K562 (cell line): Measurements from ENCODE around the gene BCL2L1. TPM values are rescaled to one million over a fixed set of nuclear protein-coding genes. Genes with fewer than 3 reads are reported as not detected.

Experiments
- ATAC-seq: fragments of 200-7000 bp; cut with Tn5 transposase; 3 replicates; pipeline ENCODE4 v1.9.1; 2020; ENCODE audit warnings: moderate library complexity
- Bru-seq: library from RNA; stranded (reverse); fragments of 400-500 nt; gene quantifications from one replicate; lab custom pipeline; 2021; lab: Mats Ljungman, UMichigan
- BruChase-seq, 2 experiments: library from RNA; stranded (reverse); fragments of 400-500 nt; gene quantifications; one replicate each; lab custom pipeline; 2021; lab: Mats Ljungman, UMichigan
- BruUV-seq: library from RNA; stranded (reverse); fragments of 400-500 nt; replicated peaks from 2 replicates; lab custom pipeline; 2021; lab: Mats Ljungman, UMichigan
- CTCF ChIA-PET: fragments of 300-600 bp; formaldehyde crosslinking; extraction: SDS; loops from one replicate; lab custom pipeline; 2021; ENCODE audit warnings: low intra/inter-chr PET ratio; lab: Yijun Ruan, JAX
- POLR2A ChIA-PET: fragments of 300-600, 350-650 bp; sonication (Branson Sonifier 250); formaldehyde crosslinking; extraction: SDS; loops from one replicate; lab custom pipeline; 2021; ENCODE audit warnings: antibody characterized with exemption, inconsistent platforms; lab: Yijun Ruan, JAX
- DNase-seq, 4 experiments: peaks; one replicate each; pipeline versions ENCODE4 v3.0.0 to v3.0.0-alpha.2; 2011 to 2018; ENCODE audit warnings: low spot score in 3 of 4, mixed read lengths in 3 of 4; ENCODE audit errors: extremely low read depth in 1 of 4
- FAIRE-seq: peaks from 2 replicates; lab custom pipeline; 2011; peaks lifted over from hg19 to GRCh38; lab: Jason Lieb, UNC
- H2AFZ ChIP-seq: 2 replicates; pipeline ENCODE4 v1.6.0; 2011; ENCODE audit warnings: low read depth, low read length, control low read depth, inconsistent platforms
- H3K27ac ChIP-seq: fragments of 200-600 bp; 3 replicates; pipeline ENCODE4 v1.8.0; 2011; ENCODE audit warnings: low read depth, mild to moderate bottlenecking, control low read depth, inconsistent platforms, low read length, moderate library complexity, mixed read lengths; ENCODE audit errors: extremely low read depth
- H3K27me3 ChIP-seq, 2 experiments: fragments of 300-600 bp in 1 of 2; 2 replicates in 1 of 2; 3 replicates in 1 of 2; pipeline versions ENCODE4 v1.6.0 to v1.8.0; 2011; ENCODE audit warnings: inconsistent platforms in 2 of 2, low read length in 2 of 2, mild to moderate bottlenecking in 1 of 2, mixed read lengths in 1 of 2, moderate library complexity in 1 of 2; ENCODE audit not compliant: control insufficient read depth in 2 of 2, insufficient read depth in 2 of 2
- H3K36me3 ChIP-seq: fragments of 300-600 bp; 3 replicates; pipeline ENCODE4 v1.8.0; 2011; ENCODE audit warnings: mild to moderate bottlenecking, low read length, inconsistent platforms; ENCODE audit not compliant: control insufficient read depth, insufficient read depth
- H3K4me1 ChIP-seq, 2 experiments: fragments of 200-600 bp in 1 of 2; replicated peaks in 1 of 2; 2 replicates in 1 of 2; 3 replicates in 1 of 2; pipeline versions ENCODE4 v1.5.1 to v1.8.0; 2011; ENCODE audit warnings: inconsistent platforms in 2 of 2, low read length in 2 of 2, mild to moderate bottlenecking in 1 of 2, mixed read lengths in 1 of 2, moderate library complexity in 1 of 2; ENCODE audit not compliant: control insufficient read depth in 2 of 2, insufficient read depth in 2 of 2
- H3K4me2 ChIP-seq: 2 replicates; pipeline ENCODE4 v1.6.1; 2011; ENCODE audit warnings: low read length, control low read depth, inconsistent platforms, mixed read lengths; ENCODE audit not compliant: insufficient read depth
- H3K4me3 ChIP-seq: fragments of 200-600 bp; sonication (generic), shearing (Covaris generic); 2 replicates; pipeline ENCODE4 v1.5.1; 2016; ENCODE audit warnings: control low read depth, inconsistent platforms
- H3K79me2 ChIP-seq: fragments of 200-600 bp; 3 replicates; pipeline ENCODE4 v1.8.0; 2011; ENCODE audit warnings: low read length, inconsistent platforms; ENCODE audit not compliant: control insufficient read depth, insufficient read depth
- H3K9ac ChIP-seq, 2 experiments: 2 replicates each; pipeline versions ENCODE4 v1.6.0 to v1.6.1; 2011; ENCODE audit warnings: low read depth in 2 of 2, low read length in 2 of 2, control low read depth in 1 of 2, inconsistent platforms in 1 of 2, mild to moderate bottlenecking in 1 of 2, mixed read lengths in 1 of 2; ENCODE audit not compliant: insufficient read depth in 1 of 2
- H3K9me1 ChIP-seq: one replicate; pipeline ENCODE4 v1.6.0; 2011; ENCODE audit warnings: inconsistent platforms, mild to moderate bottlenecking, low read length, moderate library complexity; ENCODE audit not compliant: control insufficient read depth, insufficient read depth
- H3K9me3 ChIP-seq: replicated peaks from 2 replicates; pipeline ENCODE4 v1.5.1; 2011; ENCODE audit warnings: low read depth, low read length, inconsistent platforms; ENCODE audit not compliant: control insufficient read depth, insufficient read depth
- H4K20me1 ChIP-seq: replicated peaks from 2 replicates; pipeline ENCODE4 v1.6.1; 2011; ENCODE audit warnings: low read length, inconsistent platforms, mixed read lengths; ENCODE audit not compliant: control insufficient read depth, insufficient read depth
- ARID4B ChIP-seq: sonication (generic); formaldehyde crosslinking; IDR thresholded peaks from 2 replicates; pipeline ENCODE4 v1.8.0; 2022; ENCODE audit warnings: mild to moderate bottlenecking, missing genetic modification reagents
- FOXK2 ChIP-seq, 2 experiments: fragments of 450-650 bp; IDR thresholded peaks in 1 of 2; conservative IDR thresholded peaks in 1 of 2; 2 replicates each; pipeline ENCODE4 v1.6.1; 2016; ENCODE audit warnings: low read depth in 2 of 2, mild to moderate bottlenecking in 1 of 2
- HINFP ChIP-seq: fragments of 450-650 bp; conservative IDR thresholded peaks from 2 replicates; pipeline ENCODE4 v1.6.1; 2016; ENCODE audit warnings: missing genetic modification characterization, low read depth, mild to moderate bottlenecking, control low read depth, missing compliant biosample characterization
- JUN ChIP-seq, 2 experiments: sonication (generic) in 1 of 2; formaldehyde crosslinking in 1 of 2; IDR thresholded peaks; 2 replicates each; pipeline versions ENCODE4 v1.6.1 to v1.8.0; 2012 to 2022; ENCODE audit warnings: borderline replicate concordance in 2 of 2, mild to moderate bottlenecking in 2 of 2, improper control_type of control experiment in 1 of 2, low read depth in 1 of 2, low read length in 1 of 2, missing genetic modification reagents in 1 of 2
- MTA2 ChIP-seq: fragments of 450-650 bp; IDR thresholded peaks from 2 replicates; pipeline ENCODE4 v1.6.1; 2016; ENCODE audit warnings: low read depth
- WGBS: fragments of 100-300 bp; shearing (Covaris generic); methylation state at CpG from one replicate; pipeline ENCODE4 v1.1.6; 2016; ENCODE audit warnings: low coverage, mixed read lengths; ENCODE audit not compliant: insufficient coverage; ENCODE audit errors: missing lambda C conversion rate; 5-methylcytosine and 5-hydroxymethylcytosine counted together
- in situ Hi-C: fragments of 300-500 bp; cut with MboI; formaldehyde crosslinking; loops from 4 replicates; pipeline ENCODE4 v1.15.0; 2018; ENCODE audit warnings: inconsistent platforms, mixed read lengths
- intact Hi-C: fragments of 100-400 bp; cut with micrococcal nuclease; formaldehyde crosslinking; loops from 2 replicates; pipeline ENCODE4 v1.14.2; 2022
- long read RNA-seq, 3 experiments: library from polyadenylated mRNA in 2 of 3; library from RNA in 1 of 3; unstranded in 2 of 3; stranded (forward) in 1 of 3; transcript quantifications; one replicate each; pipeline ENCODE4 v2.0.0, GENCODE V29; 2019 to 2022
- polyA minus RNA-seq, 3 experiments: library from RNA; depleted of rRNA, polyadenylated mRNA; stranded (reverse); fragments of >200 nt; gene quantifications; 2 replicates each; pipeline ENCODE4 v1.2.3, GENCODE V29; 2011
- polyA plus RNA-seq, 8 experiments: library from polyadenylated mRNA; depleted of rRNA in 4 of 8; stranded (reverse) in 5 of 8; unstranded in 3 of 8; fragments of >200 nt; fragmentation: Nextera tagmentation in 2 of 8; fragmentation: Illumina TruSeq in 1 of 8; extraction: Ambion mirVana in 2 of 8; extraction: Trizol in 1 of 8; gene quantifications; 2 replicates each; pipeline versions ENCODE4 v1.2.1 to v1.2.3, GENCODE V29; 2011 to 2014; ENCODE audit warnings: inconsistent platforms in 1 of 8, missing spikeins in 1 of 8
- total RNA-seq, 7 experiments: library from RNA; depleted of rRNA in 6 of 7; stranded (reverse); fragments of >200 nt in 6 of 7; fragmentation: Illumina TruSeq in 2 of 7; extraction: Trizol in 2 of 7; gene quantifications; 2 replicates each; pipeline versions ENCODE4 v1.2.1 to v1.2.3, GENCODE V29; 2011 to 2021; ENCODE audit warnings: low replicate concordance in 1 of 7

Gene BCL2L1
- 162 and 267 TPM in 2 replicates for total RNA-seq (2011; cell fraction: chromatin; rRNA removed; ENCODE audit: low replicate concordance)
- 145 and 154 TPM in 2 replicates for total RNA-seq (2011; cell fraction: nucleolus; rRNA removed)
- total RNA-seq (2011; cell fraction: nucleoplasm; rRNA removed), result 113 and 150 TPM in 2 replicates
- total RNA-seq (2014; rRNA removed), result 137 and 179 TPM in 2 replicates
- 72.0 and 81.3 TPM in 2 replicates for total RNA-seq (2014; rRNA removed; fragmentation: Illumina TruSeq; extraction: Trizol)
- total RNA-seq (2015; rRNA removed; fragmentation: Illumina TruSeq; extraction: Trizol), result 88.7 and 89.1 TPM in 2 replicates
- total RNA-seq (2021), result 150 and 157 TPM in 2 replicates
- polyA plus RNA-seq (2011; rRNA removed), result 120 and 121 TPM in 2 replicates
- polyA plus RNA-seq (2011; cell fraction: cytosol; rRNA removed), result 113 and 145 TPM in 2 replicates
- 70.0 and 81.2 TPM in 2 replicates for polyA plus RNA-seq (2011; cell fraction: nucleus; rRNA removed)
- polyA plus RNA-seq (2012), result 134 and 224 TPM in 2 replicates
- 182 and 187 TPM in 2 replicates for polyA plus RNA-seq (2014; fragmentation: Illumina TruSeq; extraction: Trizol)
- 10 to 100 TPM in 1 of 2 experiments, 1 to 10 TPM in 1; 3.3 to 17.9 TPM for polyA plus RNA-seq (2014; fragmentation: Nextera tagmentation; extraction: Ambion mirVana)
- 140 and 156 TPM in 2 replicates for polyA plus RNA-seq (2014; rRNA removed)
- polyA minus RNA-seq (2011; rRNA and poly(A)+ RNA removed), result 87.8 and 101 TPM in 2 replicates
- polyA minus RNA-seq (2011; cell fraction: cytosol; rRNA and poly(A)+ RNA removed), result 56.3 and 61.7 TPM in 2 replicates
- polyA minus RNA-seq (2011; cell fraction: nucleus; rRNA and poly(A)+ RNA removed), result 74.2 and 92.5 TPM in 2 replicates
- percentile 93 among the genes with signal in this experiment for Bru-seq, nascent RNA
- BruChase-seq, experiment 1, labeled RNA remaining after a 2-hour chase, result percentile 88 among the genes with signal in this experiment
- percentile 84 among the genes with signal in this experiment for BruChase-seq, experiment 2, labeled RNA remaining after a 6-hour chase
- long read RNA-seq, experiment 1, transcript BCL2L1-203 (2 exons, 2,578 nt), result major isoform, 17 of 155 reads
- long read RNA-seq, experiment 1, transcript BCL2L1-201 (3 exons, 2,610 nt), result minor isoform, 10 of 155 reads
- long read RNA-seq, experiment 1, partial matches to known transcripts, result 1 of 155 reads
- long read RNA-seq, experiment 1, other reads (novel, unspliced or antisense), result 125 of 155 reads
- long read RNA-seq, experiment 2, transcript BCL2L1-203 (2 exons, 2,578 nt), result major isoform, 40 of 173 reads
- long read RNA-seq, experiment 2, transcript BCL2L1-201 (3 exons, 2,610 nt), result minor isoform, 30 of 173 reads
- long read RNA-seq, experiment 2, transcript BCL2L1-208 (3 exons, 894 nt), result minor isoform, 6 of 173 reads
- long read RNA-seq, experiment 2, partial matches to known transcripts, result 2 of 173 reads
- long read RNA-seq, experiment 2, other reads (novel, unspliced or antisense), result 94 of 173 reads
- long read RNA-seq, experiment 3, transcript BCL2L1-201 (3 exons, 2,610 nt), result minor isoform, 10 of 57 reads
- long read RNA-seq, experiment 3, transcript BCL2L1-203 (2 exons, 2,578 nt), result major isoform, 11 of 57 reads
- long read RNA-seq, experiment 3, partial matches to known transcripts, result 2 of 57 reads
- long read RNA-seq, experiment 3, other reads (novel, unspliced or antisense), result 28 of 57 reads

GRCh38 chr20:31722257-31723068, at the start of gene BCL2L1:
Gene BCL2L1 (minus strand): TSS chr20:31722868. CDS start chr20:31722218, 650 bp downstream.
- H4K20me1 ChIP-seq, result peaks cover 10% of the 10 kb centered on the region
- H3K27ac ChIP-seq, result peak within 1 kb of the TSS; percentile 92
- 2% methylated on average over 31 of the region's 38 CpGs for WGBS
- H3K79me2 ChIP-seq, result peaks cover 59% of the 10 kb centered on the region
- ATAC-seq (peak; percentile 80), FAIRE-seq (no peak), DNase-seq (peak; percentile 71 to 84 (median 74))
- TSS peak; percentile 93 for BruUV-seq
- H3K9me1 ChIP-seq, result no peaks in the 10 kb centered on the region
- H3K4me2 ChIP-seq, result peak within 1 kb of the TSS; percentile 95
- POLR2A ChIA-PET, result interaction anchor here (0.7 to 2.8 kb wide), 11 partner anchors 11 to 148 kb away, joined by 3 to 13 read pairs (median 4); partner anchors contain the start of genes ID1 and TPX2
- CTCF ChIA-PET, result interaction anchor here (0.6 to 3.0 kb wide), 6 partner anchors 51 to 165 kb away, joined by 3 to 66 read pairs (median 4); no protein-coding TSS in a partner anchor
- H3K27me3 ChIP-seq, result no peaks in the 10 kb centered on the region
- H3K4me3 ChIP-seq, result peak within 1 kb of the TSS; percentile 88
- H2AFZ ChIP-seq, result peak within 1 kb of the TSS; percentile 89
- intact Hi-C loops, result loop anchor here (1.0 to 2.0 kb wide), 5 partner anchors 48 to 162 kb away; no protein-coding TSS in a partner anchor
- no peaks in the 10 kb centered on the region for H3K9me3 ChIP-seq
- peaks cover 9 to 30% of the 10 kb centered on the region in 2 experiments; a peak in 3 of 5 replicates for H3K4me1 ChIP-seq
- H3K36me3 ChIP-seq, result peaks cover 43% of the 10 kb centered on the region
- in situ Hi-C loops, result loop anchor here (10.0 kb wide), 1 partner anchor 58 kb away; no protein-coding TSS in a partner anchor
- H3K9ac ChIP-seq, result peak within 1 kb of the TSS; percentile 92 to 94
- TF ChIP-seq JUN (IDR thresholded peaks at IDR 0.05; ENCODE audit: borderline replicate concordance, low read depth, low read length) (no peak), JUN (CRISPR knock-in tag; IDR thresholded peaks at IDR 0.05; ENCODE audit: borderline replicate concordance) (no peak), MTA2 (no peak), FOXK2 (conservative IDR thresholded peaks at IDR 0.05 in 1 of 2, IDR thresholded peaks at IDR 0.05 in 1 of 2; ENCODE audit: low read depth in 2 of 2) (0 out of 4 replicates have a peak, but pooled peaks of 1 of the 2 experiments have one; percentile 12), HINFP (tag) (no peak), ARID4B (CRISPR knock-in tag) (0 out of 2 replicates have a peak, but pooled peaks have one; percentile 37)
